IPS-18c (cell line): ENCODE measurements around the gene SUPT5H.
A peak's percentile ranks its signal among the peaks of the same experiment; 100 is the strongest.
"Not testable (repeated sequence)": the region's sequence is repeated elsewhere in the genome, so short reads cannot be mapped to it uniquely, and the experiment has no call there.

ENCODE experiments used
- H3K4me3 ChIP-seq: 2 replicates; pipeline ENCODE4 v1.7.0; 2013; ENCODE audit warnings: low read depth, mild to moderate bottlenecking, low read length, moderate library complexity; ENCODE audit not compliant: insufficient read depth
- H3K9me3 ChIP-seq: one replicate; pipeline ENCODE4 v1.6.1; 2013; ENCODE audit warnings: mild to moderate bottlenecking, low read length, moderate library complexity; ENCODE audit not compliant: control insufficient read depth, insufficient read depth

The SUPT5H gene

DNA sequence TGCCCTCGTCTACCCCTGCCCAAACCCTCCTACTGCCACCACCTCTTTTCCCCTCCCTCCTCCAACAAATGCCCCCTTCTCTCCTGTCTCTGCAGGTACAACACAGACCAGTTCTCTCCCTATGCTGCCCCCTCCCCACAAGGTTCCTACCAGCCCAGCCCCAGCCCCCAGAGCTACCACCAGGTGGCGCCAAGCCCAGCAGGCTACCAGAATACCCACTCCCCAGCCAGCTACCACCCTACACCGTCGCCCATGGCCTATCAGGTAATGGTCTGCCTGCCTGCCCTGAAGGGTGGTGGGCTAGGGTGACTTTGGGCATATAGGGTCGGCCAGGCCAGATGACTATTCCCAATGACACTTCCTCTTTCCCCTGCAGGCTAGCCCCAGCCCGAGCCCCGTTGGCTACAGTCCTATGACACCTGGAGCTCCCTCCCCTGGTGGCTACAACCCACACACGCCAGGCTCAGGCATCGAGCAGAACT, 28.8 kb downstream of the SUPT5H start:
- Histone ChIP-seq H3K4me3 (no peak overlapping the region), H3K9me3 (no peaks in the 10 kb centered on the region)

DNA sequence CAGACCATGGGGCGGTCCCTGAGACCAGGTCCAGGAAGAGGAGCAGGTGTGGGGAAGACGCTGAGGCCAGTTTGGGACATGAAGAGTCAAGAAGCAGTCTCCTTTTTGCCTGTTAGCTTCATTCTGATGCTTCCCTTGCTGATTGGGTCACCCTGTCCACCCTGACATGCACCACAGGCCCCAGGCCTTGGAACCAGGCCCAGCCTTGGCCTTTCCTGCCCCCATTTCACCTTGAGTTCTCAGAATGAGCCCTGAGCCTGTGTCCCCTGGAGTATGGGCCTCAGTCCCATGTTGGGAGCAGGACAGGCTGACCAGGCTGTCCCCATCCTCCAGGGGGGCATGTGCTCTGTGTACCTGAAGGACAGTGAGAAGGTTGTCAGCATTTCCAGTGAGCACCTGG, 30.4 kb downstream of the SUPT5H start:
- no peak overlapping the region for H3K4me3 ChIP-seq
- no peaks in the 10 kb centered on the region for H3K9me3 ChIP-seq

DNA sequence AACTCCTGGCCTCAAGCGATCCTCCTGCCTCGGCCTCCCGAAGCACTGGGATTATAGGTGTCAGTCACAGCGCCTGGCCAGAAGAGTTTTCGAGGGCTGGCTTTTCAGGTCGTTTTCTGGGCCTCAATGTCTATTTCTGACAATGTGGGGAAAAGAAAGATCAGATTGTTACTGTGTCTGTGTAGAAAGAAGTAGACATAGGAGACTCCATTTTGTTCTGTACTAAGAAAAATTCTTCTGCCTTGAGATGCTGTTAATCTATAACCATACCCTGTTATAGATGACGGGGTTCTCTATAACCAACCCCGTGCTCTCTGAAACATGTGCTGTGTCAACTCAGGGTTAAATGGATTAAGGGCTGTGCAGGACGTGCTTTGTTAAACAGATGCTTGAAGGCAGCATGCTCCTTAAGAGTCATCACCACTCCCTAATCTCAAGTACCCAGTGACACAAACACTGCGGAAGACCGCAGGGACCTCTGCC, 34.0 kb downstream of the SUPT5H start:
- H3K4me3 ChIP-seq, H3K9me3 ChIP-seq: not testable (repeated sequence)

DNA sequence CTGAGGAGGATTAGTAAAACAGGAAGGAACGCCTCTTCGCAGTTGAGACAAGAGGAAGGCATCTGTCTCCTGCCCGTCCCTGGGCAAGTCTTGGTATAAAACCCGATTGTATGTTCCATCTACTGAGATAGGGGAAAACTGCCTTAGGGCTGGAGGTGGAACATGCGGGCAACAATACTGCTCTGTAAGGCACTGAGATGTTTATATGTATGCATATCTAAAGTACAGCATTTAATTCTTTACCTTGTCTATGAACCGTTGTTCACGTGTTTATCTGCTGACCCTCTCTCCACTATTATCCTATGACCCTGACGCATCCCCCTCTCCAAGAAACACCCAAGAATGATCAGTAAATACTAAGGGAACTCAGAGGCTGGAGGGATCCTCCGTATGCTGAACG, 34.5 kb downstream of the SUPT5H start:
- peak overlapping the region; percentile 40; the same call in 1 of the 2 replicates for H3K4me3 ChIP-seq

DNA sequence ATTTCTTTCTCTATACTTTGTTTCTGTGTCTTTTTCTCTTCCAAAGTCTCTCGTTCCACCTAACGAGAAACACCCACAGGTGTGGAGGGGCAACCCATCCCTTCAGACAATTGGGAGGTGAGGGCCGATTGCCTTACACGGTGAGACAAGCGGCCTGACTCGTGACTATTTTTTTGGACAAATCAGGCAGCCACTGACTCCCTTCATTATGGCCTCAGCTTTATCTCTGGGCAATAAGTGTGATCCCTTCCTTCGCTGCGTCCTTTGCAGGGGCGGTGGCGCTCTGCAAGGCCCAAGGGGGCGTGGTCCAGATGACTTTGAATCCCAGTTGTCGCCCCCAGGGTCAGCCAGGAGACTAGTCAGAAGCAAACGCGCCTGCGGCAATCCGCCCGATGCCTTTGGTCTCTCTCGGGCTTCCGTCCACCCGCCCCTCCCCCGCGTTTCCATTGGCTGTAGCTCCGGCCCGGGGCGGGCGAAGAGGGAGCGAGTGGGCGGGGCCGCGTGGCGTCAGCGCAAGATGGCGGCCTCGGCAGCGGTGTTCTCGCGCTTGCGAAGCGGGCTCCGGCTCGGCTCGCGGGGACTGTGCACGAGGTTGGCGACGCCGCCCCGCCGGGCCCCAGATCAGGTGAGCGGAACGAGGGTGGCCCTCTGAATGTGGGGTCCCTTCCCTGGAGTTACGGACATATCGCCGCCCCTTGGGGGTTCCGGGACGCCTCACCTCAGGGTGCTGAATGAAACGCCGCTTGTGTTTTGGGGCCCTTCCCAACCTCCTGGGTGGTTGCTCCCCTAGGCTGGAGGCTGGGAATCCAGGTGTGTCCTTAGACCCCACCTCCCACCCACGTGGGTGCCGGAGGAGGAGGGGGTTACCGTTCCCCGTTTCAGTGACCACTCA, 35.2 kb downstream of the SUPT5H start, which contains the start of gene TIMM50:
Gene TIMM50 (plus strand): TSS at position 502 of the 892 bp plus-strand sequence. CDS start 16 bp downstream, at position 518.
- H3K4me3 ChIP-seq: peak within 1 kb of the TSS; percentile 95
- H3K9me3 ChIP-seq: peaks cover 3% of the 10 kb centered on the region

More for the DNA sequence above, 34.5 kb downstream of the SUPT5H start:
- H3K9me3 ChIP-seq: peaks cover 3% of the 10 kb centered on the region

DNA sequence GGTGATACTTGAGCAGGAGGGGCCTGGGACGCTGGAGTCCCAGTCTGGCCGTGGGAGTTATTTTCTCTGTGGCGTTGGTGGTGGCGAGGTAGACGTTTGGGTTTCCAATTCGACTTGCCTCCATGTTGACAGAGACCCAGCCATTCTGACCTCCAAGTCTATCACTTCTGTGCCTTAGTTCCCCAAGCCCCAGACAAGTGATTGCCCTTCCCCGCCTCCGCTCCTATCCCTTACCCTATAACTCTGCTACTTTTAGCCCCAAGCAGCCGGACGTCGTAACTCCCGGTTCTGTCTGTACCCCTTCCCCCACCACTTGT, 35.8 kb downstream of the SUPT5H start:
- H3K9me3 ChIP-seq: peaks cover 3% of the 10 kb centered on the region
- peak overlapping the region; percentile 95 for H3K4me3 ChIP-seq

DNA sequence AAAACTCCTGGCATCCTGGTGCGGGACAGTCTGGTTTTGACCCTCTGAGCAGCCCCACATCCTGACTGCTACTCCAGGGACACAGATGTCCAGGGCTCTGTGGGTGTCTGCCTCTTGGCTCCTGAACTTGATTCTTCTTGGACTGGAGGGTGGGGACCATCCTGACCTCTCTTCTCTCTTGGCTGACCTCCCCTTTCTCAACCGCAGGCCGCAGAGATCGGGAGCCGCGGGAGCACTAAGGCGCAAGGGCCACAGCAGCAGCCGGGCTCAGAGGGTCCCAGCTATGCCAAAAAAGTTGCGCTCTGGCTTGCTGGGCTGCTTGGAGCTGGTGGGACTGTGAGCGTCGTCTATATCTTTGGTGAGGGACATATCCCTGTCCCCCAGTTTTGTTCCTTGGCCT, 36.3 kb downstream of the SUPT5H start:
- H3K4me3 ChIP-seq: peak overlapping the region; percentile 95
- H3K9me3 ChIP-seq: peaks cover 3% of the 10 kb centered on the region

DNA sequence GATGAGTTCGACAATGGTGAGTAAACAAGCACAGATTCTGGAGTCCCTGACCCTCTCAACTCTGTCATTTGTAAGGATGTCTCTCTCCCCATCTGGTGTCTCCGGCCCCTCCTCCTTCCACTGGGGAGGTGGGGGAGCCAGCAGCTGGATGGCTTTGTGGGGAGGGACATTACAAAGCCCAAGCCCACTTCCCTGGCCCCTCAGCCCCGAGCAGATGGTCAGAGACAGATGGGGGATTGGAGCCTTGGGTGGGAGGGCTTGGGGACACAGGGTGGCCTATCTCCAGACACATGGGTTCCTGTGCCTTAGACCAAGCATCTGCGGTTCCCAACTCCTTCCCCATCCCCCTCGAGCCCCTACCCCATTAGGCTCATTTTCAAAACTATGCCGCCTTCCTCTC, 37.8 kb downstream of the SUPT5H start:
- Histone ChIP-seq H3K9me3 (peaks cover 3% of the 10 kb centered on the region), H3K4me3 (no peak overlapping the region)

DNA sequence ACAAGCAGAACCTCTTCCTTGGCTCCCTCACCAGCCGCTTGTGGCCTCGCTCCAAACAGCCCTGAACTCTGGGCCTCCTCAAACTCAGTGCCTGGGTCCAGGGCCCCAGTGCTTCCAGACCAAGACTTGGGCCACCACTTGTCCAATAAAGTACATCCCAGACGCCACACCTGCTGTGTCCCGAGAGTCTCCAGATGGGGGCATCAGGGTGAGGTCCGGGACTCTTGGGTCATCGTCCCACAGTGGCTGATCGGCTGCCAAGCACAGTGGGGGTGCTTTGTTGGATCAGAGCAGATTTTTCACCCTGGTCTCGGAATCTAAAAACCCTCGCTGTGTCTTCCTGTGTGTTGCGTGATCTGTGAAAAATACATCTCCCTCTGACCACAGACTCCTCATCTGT, 44.4 kb downstream of the SUPT5H start:
- Histone ChIP-seq H3K9me3 (no peaks in the 10 kb centered on the region), H3K4me3 (no peak overlapping the region)

DNA sequence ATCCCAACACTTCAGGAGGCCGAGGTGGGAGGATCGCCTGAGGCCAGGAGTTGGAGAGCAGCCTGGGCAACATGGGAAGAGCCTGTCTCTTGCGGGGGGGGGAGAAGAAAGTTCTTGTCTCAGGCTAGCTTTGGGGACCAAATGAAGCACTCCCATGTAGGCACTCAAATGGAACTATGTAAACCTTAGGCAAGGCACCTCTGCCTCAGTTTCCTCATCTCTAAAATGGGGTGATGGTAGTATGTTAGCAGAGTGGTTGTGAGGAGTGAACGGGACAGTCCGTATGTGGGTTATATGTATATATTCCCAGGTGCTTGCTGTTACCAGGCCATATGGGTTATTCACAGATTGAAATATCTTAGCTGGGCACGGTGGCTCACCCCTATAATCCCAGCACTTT, 46.8 kb downstream of the SUPT5H start:
- no peaks in the 10 kb centered on the region for H3K9me3 ChIP-seq
- no peak overlapping the region for H3K4me3 ChIP-seq

DNA sequence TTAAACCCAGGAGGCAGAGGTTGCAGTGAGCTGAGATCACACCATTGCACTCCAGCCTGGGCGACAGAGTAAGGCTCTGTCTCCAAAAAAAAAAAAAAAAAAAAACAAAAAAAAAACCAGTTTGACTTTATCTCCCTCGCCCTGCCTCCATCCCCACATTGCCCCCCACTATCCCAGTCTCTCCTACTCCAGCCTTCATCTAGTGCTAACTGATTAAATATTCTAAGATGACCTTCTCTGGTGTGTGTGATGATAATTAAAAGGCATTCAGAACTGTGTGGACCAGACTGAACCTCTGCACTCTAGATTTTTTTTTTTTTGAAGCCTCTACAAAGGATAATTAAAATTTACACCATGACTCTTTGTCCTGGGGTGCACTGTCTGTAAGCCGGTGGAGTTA, 47.4 kb downstream of the SUPT5H start:
- Histone ChIP-seq H3K4me3 (no peak overlapping the region), H3K9me3 (no peaks in the 10 kb centered on the region)

DNA sequence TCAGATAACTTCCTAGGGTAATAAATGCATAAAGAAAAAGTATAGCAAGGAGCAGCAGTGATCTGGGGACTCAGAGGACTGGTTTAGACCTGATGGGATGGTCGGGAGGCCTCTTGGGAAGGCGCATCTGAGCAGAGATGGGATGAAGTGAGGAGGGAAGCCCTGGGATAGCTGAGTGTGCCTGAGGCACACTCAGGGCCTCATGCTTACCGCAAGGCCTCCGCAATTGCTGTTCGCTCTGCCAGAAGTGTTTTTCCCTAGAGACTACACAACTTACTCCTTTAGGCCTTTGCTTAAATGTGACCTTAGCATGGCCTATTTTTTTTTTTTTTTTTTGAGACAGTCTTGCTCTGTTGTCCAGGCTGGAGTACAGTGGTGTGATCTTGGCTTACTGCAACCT, 49.3 kb downstream of the SUPT5H start:
- H3K4me3 ChIP-seq: no peak overlapping the region
- H3K9me3 ChIP-seq: no peaks in the 10 kb centered on the region

DNA sequence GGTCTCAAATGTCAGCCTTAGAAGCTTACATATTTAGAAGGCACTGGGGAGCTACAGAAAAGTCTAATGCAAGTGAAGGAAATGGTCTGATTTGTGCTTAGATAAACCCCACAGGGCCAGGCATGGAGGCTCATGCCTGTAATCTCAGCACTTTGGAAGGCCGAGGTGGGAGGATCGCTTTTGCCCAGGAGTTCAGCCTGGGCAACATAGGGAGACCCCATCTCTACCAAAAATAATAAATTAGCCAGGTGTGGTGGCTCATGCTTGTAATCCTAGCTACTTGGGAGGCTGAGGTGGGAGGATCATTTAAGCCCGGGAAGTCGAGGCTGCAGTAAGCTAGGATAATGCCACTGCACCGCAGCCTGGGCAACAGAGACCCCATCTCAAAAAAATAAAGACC, 50.7 kb downstream of the SUPT5H start:
- Histone ChIP-seq H3K9me3 (no peaks in the 10 kb centered on the region), H3K4me3 (no peak overlapping the region)

DNA sequence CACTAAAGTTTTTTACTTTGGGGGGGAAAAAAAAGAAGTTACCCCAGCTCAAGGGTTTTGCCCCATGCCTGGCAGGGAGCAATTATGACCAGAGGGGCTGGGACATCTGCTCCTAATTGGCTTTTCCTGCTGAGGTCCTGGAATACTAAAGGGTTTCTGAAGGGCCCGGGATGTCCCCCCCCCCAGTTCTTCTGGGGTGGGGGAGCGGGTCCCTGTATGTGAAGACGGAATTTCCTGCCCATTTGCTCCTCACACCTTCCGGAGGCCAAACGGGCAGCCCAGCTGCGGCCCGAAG, 52.3 kb downstream of the SUPT5H start:
- H3K9me3 ChIP-seq: no peaks in the 10 kb centered on the region
- no peak overlapping the region; the same call in 1 of the 2 replicates for H3K4me3 ChIP-seq

DNA sequence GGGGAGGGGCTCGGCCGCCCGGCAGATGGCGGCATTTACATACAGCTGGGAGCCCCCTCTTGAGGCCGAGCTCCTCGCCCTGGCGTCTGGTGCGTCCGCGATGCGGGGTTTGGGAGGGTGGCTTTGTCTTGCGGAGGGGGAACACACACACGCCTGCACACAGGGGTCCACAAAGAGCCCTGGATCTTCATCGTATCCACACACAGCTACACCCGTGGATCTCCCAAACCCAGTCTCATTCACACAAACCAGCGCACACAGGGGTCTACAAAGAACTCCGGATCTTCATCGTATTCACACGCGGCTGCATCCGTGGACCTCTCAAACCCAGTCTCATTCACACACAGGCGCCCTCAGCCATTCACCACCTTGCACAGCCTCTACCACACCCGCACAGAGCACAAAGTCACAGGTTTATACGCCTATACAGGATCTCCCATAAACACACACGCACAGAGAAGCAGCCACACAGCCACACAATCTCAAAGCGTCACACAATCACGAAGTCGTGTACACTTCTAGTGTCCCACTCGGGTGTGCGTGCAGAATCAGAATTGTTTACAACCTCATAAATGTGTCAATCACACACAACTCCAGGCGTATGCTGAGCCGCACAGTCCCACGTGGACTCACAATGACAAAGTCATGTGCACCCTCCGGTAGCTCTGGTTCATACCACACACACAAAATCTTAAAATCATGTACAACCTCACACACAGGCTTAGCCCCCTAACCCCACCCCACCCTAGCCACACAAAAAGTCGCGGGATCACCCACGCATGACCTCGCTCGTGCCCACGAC, 52.8 kb downstream of the SUPT5H start:
- no peaks in the 10 kb centered on the region for H3K9me3 ChIP-seq
- peak overlapping the region; percentile 57 for H3K4me3 ChIP-seq

DNA sequence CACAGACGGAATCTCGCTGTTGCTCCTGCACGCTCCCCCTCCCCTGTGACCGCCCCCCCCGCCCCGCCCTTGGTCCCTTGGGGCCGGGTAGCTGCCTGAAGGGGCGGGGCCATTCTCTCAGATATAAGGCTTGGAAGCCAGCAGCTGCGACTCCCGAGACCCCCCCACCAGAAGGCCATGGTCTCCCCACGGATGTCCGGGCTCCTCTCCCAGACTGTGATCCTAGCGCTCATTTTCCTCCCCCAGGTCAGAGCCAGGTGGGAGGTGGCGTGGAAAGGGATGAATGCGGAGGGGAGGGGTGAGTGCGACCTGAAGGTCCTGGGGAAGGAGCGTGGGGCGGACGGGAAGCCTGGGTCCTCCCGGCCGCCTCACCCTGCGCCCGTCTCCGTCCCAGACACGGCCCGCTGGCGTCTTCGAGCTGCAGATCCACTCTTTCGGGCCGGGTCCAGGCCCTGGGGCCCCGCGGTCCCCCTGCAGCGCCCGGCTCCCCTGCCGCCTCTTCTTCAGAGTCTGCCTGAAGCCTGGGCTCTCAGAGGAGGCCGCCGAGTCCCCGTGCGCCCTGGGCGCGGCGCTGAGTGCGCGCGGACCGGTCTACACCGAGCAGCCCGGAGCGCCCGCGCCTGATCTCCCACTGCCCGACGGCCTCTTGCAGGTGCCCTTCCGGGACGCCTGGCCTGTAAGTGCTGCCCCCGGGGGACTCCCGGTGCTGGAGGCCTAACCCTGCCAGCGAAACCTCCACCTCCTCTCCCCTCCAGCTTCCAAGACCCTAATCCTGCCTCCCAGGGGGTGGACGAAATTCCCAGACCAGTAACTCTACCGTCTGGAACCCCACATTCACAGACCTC, 53.6 kb downstream of the SUPT5H start, which contains the start of gene DLL3:
Gene DLL3 (plus strand): TSS at position 150 of the 845 bp plus-strand sequence. CDS start 28 bp downstream, at position 178.
- Histone ChIP-seq H3K4me3 (peak within 1 kb of the TSS; percentile 57), H3K9me3 (no peaks in the 10 kb centered on the region)

DNA sequence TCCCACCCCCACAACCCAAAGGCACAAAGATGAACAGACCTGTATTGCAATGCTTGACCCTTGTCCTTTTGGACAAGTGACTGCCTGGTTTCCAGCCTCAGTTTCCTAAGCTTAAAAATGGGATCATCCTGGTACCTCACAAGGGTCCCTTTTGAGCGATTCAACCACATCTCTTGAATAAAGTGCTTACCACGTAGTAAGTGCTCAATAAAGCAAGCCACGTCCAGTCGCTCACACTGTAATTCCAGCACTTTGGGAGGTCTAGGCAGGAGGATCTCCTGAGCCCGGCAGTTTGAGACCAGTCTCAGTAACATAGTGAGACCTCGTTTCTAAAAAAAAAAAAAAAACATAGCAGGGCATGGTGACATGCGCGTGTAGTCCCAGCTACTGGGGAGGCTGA, 54.5 kb downstream of the SUPT5H start:
- Histone ChIP-seq H3K9me3 (no peaks in the 10 kb centered on the region), H3K4me3 (no peak overlapping the region)
